Rectal smooth muscle tissue (tissue), 1 donor: ENCODE measurements around the gene EGFR.

Experiments used
- H3K27ac ChIP-seq: one replicate; pipeline ENCODE4 v1.7.0; 2013; ENCODE audit warnings: low read depth, low read length, inconsistent platforms
- H3K27me3 ChIP-seq: one replicate; pipeline ENCODE4 v1.7.0; 2013; ENCODE audit warnings: low read length; ENCODE audit not compliant: control insufficient read depth, insufficient read depth
- H3K36me3 ChIP-seq: one replicate; pipeline ENCODE4 v1.7.0; 2013; ENCODE audit warnings: low read length; ENCODE audit not compliant: control insufficient read depth, insufficient read depth
- H3K4me1 ChIP-seq: one replicate; pipeline ENCODE4 v1.7.0; 2013; ENCODE audit warnings: low read length; ENCODE audit not compliant: control insufficient read depth, insufficient read depth
- H3K4me3 ChIP-seq: one replicate; pipeline ENCODE4 v1.7.0; 2013; ENCODE audit warnings: low read length
- H3K9ac ChIP-seq: one replicate; pipeline ENCODE4 v1.7.0; 2013; ENCODE audit warnings: low read length

Gene EGFR

DNA sequence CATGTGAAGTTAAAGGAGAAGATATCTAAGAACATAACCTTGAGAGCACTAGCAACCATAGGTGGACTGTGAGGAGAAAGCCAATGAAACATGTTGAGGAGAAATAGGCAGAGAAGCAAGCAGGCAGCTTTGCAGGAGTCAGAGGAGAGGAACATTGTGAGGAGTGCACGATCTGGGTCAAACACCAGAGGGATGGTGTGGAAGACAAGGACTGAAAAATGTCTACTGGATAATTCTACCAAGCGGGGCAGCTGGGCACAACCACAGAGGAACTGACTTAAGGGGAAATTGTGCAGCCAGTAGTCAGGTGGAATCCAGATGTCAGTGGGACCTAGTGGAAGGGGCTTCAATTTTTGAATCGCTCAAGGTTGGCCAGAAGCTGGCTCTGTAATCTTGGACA lies 234.4 kb downstream of the EGFR start:
- Histone ChIP-seq H3K9ac (no peak overlapping the region), H3K27me3 (peaks cover 3% of the 10 kb centered on the region), H3K4me1 (no peaks in the 10 kb centered on the region), H3K4me3 (no peak overlapping the region), H3K27ac (no peak overlapping the region), H3K36me3 (no peaks in the 10 kb centered on the region)

DNA sequence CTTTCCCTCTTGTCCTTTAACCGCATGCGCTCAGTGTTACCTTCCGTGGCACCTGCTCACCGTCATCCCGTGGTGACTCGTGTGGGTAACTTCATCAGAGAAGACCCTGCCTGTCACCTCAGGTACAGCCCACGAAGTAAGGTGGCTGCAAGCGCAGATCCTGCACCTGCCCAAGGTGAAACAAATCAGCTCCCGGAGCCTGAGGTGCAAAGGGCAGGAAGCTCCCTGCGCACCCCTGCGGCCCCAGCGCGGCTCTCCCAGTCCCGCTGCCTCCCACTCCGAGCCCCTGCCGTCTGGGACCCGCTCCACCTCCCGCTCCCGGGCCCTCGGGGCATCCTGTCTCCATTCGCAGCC lies 235.4 kb downstream of the EGFR start:
- H3K4me1 ChIP-seq = no peaks in the 10 kb centered on the region
- H3K9ac ChIP-seq = no peak overlapping the region
- peak overlapping the region; percentile 59 for H3K4me3 ChIP-seq
- peaks cover 3% of the 10 kb centered on the region for H3K27me3 ChIP-seq
- no peaks in the 10 kb centered on the region for H3K36me3 ChIP-seq
- H3K27ac ChIP-seq = no peak overlapping the region

DNA sequence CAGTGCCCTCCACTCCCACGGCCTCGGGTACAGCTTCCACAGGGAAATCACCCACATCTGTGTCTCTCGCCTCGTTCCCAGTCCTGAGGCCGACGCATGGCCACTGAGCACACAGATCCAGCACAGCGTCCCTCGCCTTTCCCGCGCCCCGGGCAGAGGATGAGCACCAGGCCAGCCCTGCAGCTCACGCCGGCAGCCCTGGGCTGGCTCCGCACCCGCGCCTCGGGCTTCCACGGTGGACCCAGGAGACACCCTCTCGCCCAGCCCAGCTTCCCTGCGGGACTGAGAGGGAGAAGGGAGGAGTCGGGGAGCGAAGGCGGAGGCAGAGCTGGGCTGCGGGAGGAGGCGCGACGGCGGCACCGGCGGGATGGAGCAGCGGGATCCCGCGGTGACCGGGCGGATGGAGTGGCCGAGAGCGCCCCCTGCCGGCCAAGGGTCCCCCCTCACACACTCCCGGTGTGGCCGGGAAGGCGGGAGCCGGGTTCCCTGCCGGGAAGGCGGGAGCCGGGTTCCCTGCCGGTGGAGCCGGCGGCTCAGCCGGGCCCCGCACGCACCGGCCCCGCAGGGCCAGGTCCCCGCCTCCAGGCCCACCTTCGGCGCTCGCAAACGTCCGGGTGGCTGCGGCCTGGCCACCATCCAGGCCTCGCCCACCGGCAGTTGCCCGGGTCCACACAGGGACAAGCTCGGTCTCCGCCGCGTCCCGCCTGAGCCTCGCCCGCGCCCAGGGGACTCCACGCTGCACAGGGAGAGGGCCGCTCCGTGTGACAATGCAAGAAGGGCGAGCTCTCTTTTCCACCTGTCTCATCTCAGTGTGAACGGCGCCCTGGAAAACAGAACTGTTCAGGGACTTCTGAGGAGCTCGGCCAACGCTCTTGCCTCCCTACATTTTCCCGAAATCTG lies 236.0 kb downstream of the EGFR start:
- H3K4me3 ChIP-seq = peak overlapping the region; percentile 73
- no peak overlapping the region for H3K27ac ChIP-seq
- H3K9ac ChIP-seq = no peak overlapping the region
- H3K27me3 ChIP-seq = peaks cover 3% of the 10 kb centered on the region
- H3K36me3 ChIP-seq = no peaks in the 10 kb centered on the region
- H3K4me1 ChIP-seq = no peaks in the 10 kb centered on the region

DNA sequence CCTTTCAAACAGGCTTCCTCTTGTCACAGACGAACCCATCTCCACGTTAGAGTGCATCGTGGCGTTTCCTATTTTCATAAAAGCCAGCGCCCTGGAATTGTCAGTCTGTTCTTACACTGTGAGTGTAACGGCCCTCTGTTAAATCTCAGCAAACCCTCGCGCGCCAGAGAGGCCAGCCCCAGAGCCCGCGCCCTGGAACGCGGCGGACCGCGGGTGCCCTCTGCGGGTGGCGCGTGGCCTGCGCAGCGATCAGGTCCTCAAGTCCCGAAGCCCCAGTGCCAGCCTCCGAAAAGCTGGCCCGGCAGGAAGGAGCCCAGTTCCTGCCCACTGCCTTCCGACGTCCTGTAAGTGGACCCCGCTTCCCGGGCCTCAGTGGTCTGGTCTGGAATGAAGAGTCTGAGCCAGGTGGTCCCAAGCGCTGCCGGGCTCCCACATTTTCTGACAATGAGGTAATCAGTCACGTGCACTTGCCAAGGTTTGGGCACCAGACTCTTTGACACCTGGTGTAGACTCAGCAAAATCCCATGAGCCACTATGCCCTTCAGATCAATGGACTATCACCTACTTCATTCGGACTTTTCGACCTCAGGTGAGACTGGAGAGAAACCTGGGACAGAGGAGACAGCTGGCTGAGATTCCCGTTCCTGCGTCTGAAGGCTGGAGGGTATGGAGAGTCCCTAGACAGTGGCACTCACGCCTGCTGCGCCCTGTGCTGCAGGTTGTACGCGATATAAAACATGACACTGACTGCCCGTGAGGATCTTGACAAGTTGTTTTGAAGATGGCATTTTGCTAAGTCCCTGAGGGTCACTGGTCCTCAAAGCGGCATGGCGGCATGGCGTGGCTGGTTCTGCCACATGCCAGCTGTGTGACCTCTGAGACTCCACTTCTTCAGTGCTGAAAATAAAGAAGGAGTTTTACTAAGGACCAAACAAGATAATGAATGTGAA lies 237.0 kb downstream of the EGFR start:
- Histone ChIP-seq H3K4me1 (no peaks in the 10 kb centered on the region), H3K4me3 (peak overlapping the region; percentile 73), H3K36me3 (no peaks in the 10 kb centered on the region), H3K27me3 (peaks cover 3% of the 10 kb centered on the region), H3K9ac (no peak overlapping the region), H3K27ac (no peak overlapping the region)

DNA sequence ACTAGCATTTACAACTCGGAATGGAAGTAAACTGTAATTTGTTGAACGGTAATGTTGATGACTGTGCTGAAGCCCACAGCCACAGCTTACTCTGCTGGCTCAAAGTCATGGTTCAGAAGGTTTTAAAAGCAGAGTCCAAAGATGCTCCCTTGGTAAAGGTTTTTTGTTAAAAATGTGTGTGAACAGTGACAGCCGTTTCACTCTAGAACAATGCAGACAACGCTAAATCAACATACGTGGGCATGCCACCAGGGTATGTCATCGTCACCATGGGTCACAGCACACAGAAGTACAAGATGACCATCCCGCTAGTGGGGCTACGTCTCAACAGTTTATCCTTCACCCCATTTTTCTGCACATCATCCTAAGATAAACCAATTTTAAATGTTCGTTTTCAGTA lies 239.8 kb downstream of the EGFR start:
- no peaks in the 10 kb centered on the region for H3K36me3 ChIP-seq
- no peaks in the 10 kb centered on the region for H3K4me1 ChIP-seq
- H3K27me3 ChIP-seq = peaks cover 3% of the 10 kb centered on the region
- H3K4me3 ChIP-seq = no peak overlapping the region
- no peak overlapping the region for H3K9ac ChIP-seq
- H3K27ac ChIP-seq = no peak overlapping the region

DNA sequence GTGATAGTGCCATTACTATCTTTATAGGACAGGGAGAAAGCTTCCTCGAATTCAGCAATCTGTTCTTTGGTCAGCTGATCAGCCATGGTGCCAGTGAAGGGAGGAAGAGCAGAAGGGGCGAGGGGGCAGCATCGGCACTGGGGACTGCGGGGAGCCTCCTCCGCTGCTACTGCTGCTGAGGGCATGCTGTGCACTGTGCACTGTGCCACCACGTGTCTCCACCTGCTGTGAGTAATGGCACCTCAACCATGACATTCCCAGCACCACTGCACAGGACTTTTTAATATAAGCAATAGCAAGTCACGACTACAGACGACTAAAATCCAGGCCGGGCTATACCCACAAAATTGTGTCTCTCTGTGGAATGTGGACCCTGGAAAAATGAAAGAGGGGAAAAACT lies 241.4 kb downstream of the EGFR start:
- Histone ChIP-seq H3K4me3 (no peak overlapping the region), H3K27ac (no peak overlapping the region), H3K4me1 (no peaks in the 10 kb centered on the region), H3K36me3 (no peaks in the 10 kb centered on the region), H3K27me3 (no peaks in the 10 kb centered on the region), H3K9ac (no peak overlapping the region)

DNA sequence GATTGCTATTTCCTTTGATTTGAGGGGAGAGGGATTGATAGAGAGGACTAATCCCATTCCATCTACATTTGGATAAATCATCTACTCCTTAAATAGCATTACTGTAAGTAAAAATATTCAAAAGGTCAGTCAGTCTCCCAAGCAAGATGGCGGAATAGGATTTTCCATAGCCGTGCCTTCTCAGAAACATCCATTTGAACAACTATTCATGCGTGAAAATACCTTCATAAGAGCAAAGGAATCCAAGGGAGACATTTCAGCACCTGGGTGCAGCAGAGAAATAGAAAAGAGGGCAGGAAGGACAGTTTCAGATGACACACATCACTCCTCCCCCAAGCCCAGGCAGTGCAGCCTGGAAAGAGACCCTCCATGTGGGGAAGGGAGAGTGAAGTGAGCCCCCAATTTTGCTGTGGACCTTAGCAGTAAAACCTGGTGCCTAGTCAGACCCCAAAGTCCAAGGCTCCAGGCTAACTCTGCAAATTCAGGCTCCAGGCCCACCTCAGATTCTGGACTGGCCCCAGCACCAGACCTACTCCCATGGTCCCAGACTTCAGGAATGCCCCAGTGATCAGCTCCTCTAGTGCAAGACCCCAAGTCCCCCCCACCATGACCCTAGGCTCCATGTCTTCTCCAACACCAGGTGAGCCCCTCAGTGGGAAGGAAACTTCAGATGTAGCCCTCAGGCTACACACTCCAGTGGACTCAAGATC lies 242.0 kb downstream of the EGFR start:
- no peaks in the 10 kb centered on the region for H3K36me3 ChIP-seq
- no peak overlapping the region for H3K4me3 ChIP-seq
- no peak overlapping the region for H3K27ac ChIP-seq
- H3K9ac ChIP-seq = no peak overlapping the region
- H3K4me1 ChIP-seq = no peaks in the 10 kb centered on the region
- H3K27me3 ChIP-seq = no peaks in the 10 kb centered on the region
